ENCODE measurements around the gene HYAL3. TPM values are rescaled to one million over a fixed set of nuclear protein-coding genes. Genes with fewer than 3 reads are reported as not detected.

Gene HYAL3
- total RNA-seq, 2 experiments from 2014 or later, result 3.0 to 3.2 TPM

DNA sequence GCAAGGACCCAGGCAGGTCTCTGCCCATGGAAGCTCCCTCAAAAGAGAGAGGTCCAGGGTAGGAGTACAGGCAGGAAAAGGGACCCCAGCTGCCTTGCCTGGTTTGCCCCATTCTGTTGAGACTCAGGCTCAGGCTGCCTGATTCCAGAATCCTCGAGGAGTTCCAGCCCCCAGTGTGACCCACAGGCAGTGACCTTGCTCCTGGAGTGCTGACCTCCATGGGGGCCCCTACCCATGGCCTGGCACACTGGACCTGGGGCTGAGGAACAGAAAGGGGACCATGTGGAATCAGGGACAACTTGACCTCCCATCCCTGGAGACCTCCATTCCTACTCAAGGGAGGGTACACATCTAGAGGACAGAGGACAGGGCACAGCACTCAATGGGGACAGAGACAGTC, 33.6 kb downstream of the HYAL3 start:
- peaks cover 15% of the 10 kb centered on the region for H3K27me3 Mint-ChIP-seq
- intact Hi-C loops (cut with DNase I, micrococcal nuclease), result no loop called here
- CTCF ChIA-PET, result no interaction called here

DNA sequence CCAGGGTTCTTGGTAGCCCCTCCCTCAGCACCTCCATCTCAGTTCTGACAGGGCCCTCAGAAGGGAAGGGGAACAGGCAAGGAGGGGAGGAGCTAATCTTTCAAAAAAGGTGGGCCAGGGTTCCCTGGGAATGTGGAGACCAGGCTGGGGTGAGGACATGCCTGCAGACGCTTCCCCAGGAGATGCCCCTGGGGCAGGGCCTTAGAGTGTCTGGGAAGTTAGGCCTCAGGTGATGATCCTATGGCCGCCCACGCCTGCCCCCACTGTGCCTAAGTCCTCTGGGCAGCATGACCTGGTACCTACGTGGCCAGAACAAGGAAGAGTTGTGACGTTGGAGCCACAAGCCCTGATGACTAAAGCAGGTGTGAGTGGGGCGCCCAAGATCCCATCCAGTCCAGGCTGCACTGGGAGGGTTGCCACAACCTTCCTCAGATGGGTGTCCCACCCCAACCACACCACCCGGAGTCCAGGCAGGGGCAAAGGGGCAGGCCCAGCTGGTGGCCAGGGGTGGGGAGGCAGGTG, 34.2 kb downstream of the HYAL3 start:
- Histone ChIP-seq H3K4me1 (ENCODE audit: insufficient read depth, low read length) (peaks cover 8% of the 10 kb centered on the region), H3K9me3 (ENCODE audit: control insufficient read depth in 1 of 2, insufficient read depth in 1 of 2, low read length in 2 of 2) (no peaks in the 10 kb centered on the region), H3K4me3 (ENCODE audit: low read length) (no peak overlapping the region), H3K27ac (ENCODE audit: low read depth in 1 of 2, low read length in 2 of 2) (no peak overlapping the region), H3K36me3 (ENCODE audit: insufficient read depth, low read length) (no peaks in the 10 kb centered on the region), H3K27me3 (ENCODE audit: control insufficient read depth in 1 of 2, insufficient read depth in 2 of 2, low read length in 2 of 2) (peaks cover 0 to 10% of the 10 kb centered on the region in 2 experiments)
- no peaks in the 10 kb centered on the region for H3K36me3 Mint-ChIP-seq (ENCODE audit: low read depth)
- intact Hi-C loops (cut with DNase I, micrococcal nuclease), result no loop called here
- no peaks in the 10 kb centered on the region for H3K9me3 Mint-ChIP-seq
- TF ChIP-seq, protein P1, sequence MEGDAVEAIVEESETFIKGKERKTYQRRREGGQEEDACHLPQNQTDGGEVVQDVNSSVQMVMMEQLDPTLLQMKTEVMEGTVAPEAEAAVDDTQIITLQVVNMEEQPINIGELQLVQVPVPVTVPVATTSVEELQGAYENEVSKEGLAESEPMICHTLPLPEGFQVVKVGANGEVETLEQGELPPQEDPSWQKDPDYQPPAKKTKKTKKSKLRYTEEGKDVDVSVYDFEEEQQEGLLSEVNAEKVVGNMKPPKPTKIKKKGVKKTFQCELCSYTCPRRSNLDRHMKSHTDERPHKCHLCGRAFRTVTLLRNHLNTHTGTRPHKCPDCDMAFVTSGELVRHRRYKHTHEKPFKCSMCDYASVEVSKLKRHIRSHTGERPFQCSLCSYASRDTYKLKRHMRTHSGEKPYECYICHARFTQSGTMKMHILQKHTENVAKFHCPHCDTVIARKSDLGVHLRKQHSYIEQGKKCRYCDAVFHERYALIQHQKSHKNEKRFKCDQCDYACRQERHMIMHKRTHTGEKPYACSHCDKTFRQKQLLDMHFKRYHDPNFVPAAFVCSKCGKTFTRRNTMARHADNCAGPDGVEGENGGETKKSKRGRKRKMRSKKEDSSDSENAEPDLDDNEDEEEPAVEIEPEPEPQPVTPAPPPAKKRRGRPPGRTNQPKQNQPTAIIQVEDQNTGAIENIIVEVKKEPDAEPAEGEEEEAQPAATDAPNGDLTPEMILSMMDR (IDR thresholded peaks at IDR 0.05), result no peak
- ATAC-seq (ENCODE audit: poor library complexity), result no peak
- ChIA-PET POLR2A (interaction anchor here (1.1 kb wide), 1 partner anchor 11 kb away, joined by 3 read pairs; no protein-coding TSS in a partner anchor), CTCF (no interaction called here)
- no peak overlapping the region for H3K27ac Mint-ChIP-seq
- H3K4me3 Mint-ChIP-seq, result no peak overlapping the region
- no peak for DNase-seq
- peaks cover 15% of the 10 kb centered on the region for H3K27me3 Mint-ChIP-seq
- no peaks in the 10 kb centered on the region for H3K4me1 Mint-ChIP-seq (ENCODE audit: low read depth)

More for the DNA sequence above, 33.6 kb downstream of the HYAL3 start:
- no peak for ATAC-seq (ENCODE audit: poor library complexity)
- no peaks in the 10 kb centered on the region for H3K36me3 Mint-ChIP-seq (ENCODE audit: low read depth)
- peaks cover 3% of the 10 kb centered on the region for H3K4me1 ChIP-seq (ENCODE audit: insufficient read depth, low read length)
- no peak overlapping the region for H3K27ac Mint-ChIP-seq
- no peaks in the 10 kb centered on the region for H3K9me3 ChIP-seq (ENCODE audit: control insufficient read depth in 1 of 2, insufficient read depth in 1 of 2, low read length in 2 of 2)
- H3K4me3 ChIP-seq (ENCODE audit: low read length), result no peak overlapping the region
- H3K27ac ChIP-seq (ENCODE audit: low read depth in 1 of 2, low read length in 2 of 2), result no peak overlapping the region
- POLR2A ChIA-PET, result no interaction called here
- no peak for DNase-seq
- no peaks in the 10 kb centered on the region for H3K4me1 Mint-ChIP-seq (ENCODE audit: low read depth)
- H3K9me3 Mint-ChIP-seq, result no peaks in the 10 kb centered on the region
- no peaks in the 10 kb centered on the region for H3K36me3 ChIP-seq (ENCODE audit: insufficient read depth, low read length)
- peaks cover 0 to 10% of the 10 kb centered on the region in 2 experiments for H3K27me3 ChIP-seq (ENCODE audit: control insufficient read depth in 1 of 2, insufficient read depth in 2 of 2, low read length in 2 of 2)
- TF ChIP-seq, protein P1 (IDR thresholded peaks at IDR 0.05), result no peak
- H3K4me3 Mint-ChIP-seq, result no peak overlapping the region

DNA sequence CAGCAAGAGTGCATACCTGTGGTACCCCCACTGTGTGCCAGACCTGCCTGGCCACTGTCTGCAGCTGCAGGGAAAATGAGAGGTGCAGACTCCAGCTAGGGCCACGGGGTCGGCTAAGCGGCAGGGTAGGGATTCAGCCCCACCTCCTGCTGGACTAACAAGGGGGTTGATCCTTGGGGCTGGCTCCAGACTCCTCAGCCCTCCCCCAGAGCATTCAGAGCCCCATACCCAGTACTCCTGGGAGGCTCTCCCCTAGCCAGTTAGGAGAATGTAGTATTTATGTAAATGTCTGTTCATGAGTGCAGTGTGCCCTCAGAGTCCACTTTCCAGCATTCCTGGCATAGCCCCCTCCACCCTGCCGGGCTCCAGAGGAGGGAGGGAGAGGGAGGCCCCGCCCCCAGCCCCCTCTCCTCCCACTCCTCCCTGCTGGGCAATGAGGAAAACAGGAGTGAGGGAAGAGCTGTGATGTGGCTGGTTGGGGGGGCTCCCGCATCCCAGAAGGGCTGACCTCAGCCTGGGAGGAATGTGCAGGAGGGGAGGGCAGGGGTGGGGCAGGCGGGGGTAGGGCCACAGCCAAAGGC, 34.7 kb downstream of the HYAL3 start:
- no peak for DNase-seq
- H3K4me3 Mint-ChIP-seq, result no peak overlapping the region
- Histone ChIP-seq H3K4me1 (ENCODE audit: insufficient read depth, low read length) (peaks cover 12% of the 10 kb centered on the region), H3K4me3 (ENCODE audit: low read length) (no peak overlapping the region), H3K9me3 (ENCODE audit: control insufficient read depth in 1 of 2, insufficient read depth in 1 of 2, low read length in 2 of 2) (no peaks in the 10 kb centered on the region), H3K36me3 (ENCODE audit: insufficient read depth, low read length) (peaks cover under 1% of the 10 kb centered on the region), H3K27ac (ENCODE audit: low read depth in 1 of 2, low read length in 2 of 2) (no peak overlapping the region), H3K27me3 (ENCODE audit: control insufficient read depth in 1 of 2, insufficient read depth in 2 of 2, low read length in 2 of 2) (peaks cover 0 to 10% of the 10 kb centered on the region in 2 experiments)
- CTCF ChIA-PET, result no interaction called here
- H3K27ac Mint-ChIP-seq, result no peak overlapping the region
- POLR2A ChIA-PET, result interaction anchor here (0.8 to 1.1 kb wide), 2 partner anchors 11 to 18 kb away, joined by 3 read pairs; no protein-coding TSS in a partner anchor
- no peaks in the 10 kb centered on the region for H3K4me1 Mint-ChIP-seq (ENCODE audit: low read depth)
- peaks cover 4% of the 10 kb centered on the region for H3K36me3 Mint-ChIP-seq (ENCODE audit: low read depth)
- intact Hi-C loops (cut with DNase I, micrococcal nuclease), result no loop called here
- TF ChIP-seq, protein P1 (IDR thresholded peaks at IDR 0.05), result no peak
- ATAC-seq (ENCODE audit: poor library complexity), result no peak
- H3K9me3 Mint-ChIP-seq, result no peaks in the 10 kb centered on the region
- peaks cover 15% of the 10 kb centered on the region for H3K27me3 Mint-ChIP-seq
